Subcutaneous adipose tissue (tissue), 4 donors: ENCODE measurements around the gene ZNF296. TPM values are rescaled to one million over a fixed set of nuclear protein-coding genes. Genes with fewer than 3 reads are reported as not detected.

Experiments
- total RNA-seq, 4 donors: library from RNA; depleted of rRNA; stranded (reverse); fragments of >200 nt; gene quantifications; one replicate each; pipeline ENCODE4 v1.1.0, GENCODE V29; 2016
- TF ChIP-seq, protein P1 (sequence below): fragments of 450-650 bp; IDR thresholded peaks from one replicate; pipeline ENCODE4 v1.5.1; 2016; ENCODE audit warnings: low read depth, mild to moderate bottlenecking, control low read depth, antibody characterized with exemption, moderate library complexity

ZNF296 gene
- total RNA-seq, 4 donors from 2014 or later: 0.51 to 0.88 TPM; not detected in 2

- TF ChIP-seq, protein P1, sequence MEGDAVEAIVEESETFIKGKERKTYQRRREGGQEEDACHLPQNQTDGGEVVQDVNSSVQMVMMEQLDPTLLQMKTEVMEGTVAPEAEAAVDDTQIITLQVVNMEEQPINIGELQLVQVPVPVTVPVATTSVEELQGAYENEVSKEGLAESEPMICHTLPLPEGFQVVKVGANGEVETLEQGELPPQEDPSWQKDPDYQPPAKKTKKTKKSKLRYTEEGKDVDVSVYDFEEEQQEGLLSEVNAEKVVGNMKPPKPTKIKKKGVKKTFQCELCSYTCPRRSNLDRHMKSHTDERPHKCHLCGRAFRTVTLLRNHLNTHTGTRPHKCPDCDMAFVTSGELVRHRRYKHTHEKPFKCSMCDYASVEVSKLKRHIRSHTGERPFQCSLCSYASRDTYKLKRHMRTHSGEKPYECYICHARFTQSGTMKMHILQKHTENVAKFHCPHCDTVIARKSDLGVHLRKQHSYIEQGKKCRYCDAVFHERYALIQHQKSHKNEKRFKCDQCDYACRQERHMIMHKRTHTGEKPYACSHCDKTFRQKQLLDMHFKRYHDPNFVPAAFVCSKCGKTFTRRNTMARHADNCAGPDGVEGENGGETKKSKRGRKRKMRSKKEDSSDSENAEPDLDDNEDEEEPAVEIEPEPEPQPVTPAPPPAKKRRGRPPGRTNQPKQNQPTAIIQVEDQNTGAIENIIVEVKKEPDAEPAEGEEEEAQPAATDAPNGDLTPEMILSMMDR: no peak
Observed at GRCh38 chr19:45037393-45038169, 38.7 kb downstream of the ZNF296 start.

DNA sequence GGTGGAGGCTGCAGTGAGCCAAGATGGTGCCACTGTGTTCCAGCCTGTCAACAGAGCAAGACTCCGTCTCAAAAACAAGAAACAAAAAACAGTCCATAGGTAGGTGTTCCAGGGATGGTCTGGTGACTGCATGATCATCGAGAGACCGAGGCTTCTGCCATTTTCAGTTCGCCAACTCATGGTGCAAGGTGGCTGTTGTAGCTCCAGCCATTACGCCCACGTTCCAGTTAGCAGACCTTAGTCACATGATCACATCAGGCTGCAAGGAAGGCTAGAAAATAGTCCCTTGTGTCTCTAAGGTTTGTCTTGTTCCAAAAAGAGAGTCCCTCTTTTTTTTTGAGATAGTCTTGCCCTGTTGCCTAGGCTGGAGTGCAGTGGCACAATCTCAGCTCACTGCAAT, 40.5 kb downstream of the ZNF296 start:
- TF ChIP-seq, protein P1: no peak

DNA sequence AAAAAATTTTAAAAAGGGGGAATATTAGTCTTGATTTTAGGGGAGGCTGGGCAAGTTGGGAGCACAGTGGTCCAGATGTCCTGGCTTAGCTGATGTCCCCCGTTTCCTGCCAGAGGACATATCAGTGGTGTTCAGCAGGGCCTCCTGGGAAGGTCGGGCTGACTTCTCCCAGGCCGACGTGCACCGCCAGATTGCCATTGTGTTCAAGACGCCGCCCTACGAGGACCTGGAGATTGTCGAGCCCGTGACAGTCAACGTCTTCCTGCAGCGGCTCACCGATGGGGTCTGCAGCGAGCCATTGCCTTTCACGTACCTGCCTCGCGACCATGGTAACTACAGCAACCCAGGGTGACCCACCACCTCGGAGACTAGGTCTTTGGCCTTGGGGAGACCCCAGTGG, 43.9 kb downstream of the ZNF296 start:
- TF ChIP-seq, protein P1: no peak

- TF ChIP-seq, protein P1: no peak
Observed at GRCh38 chr19:45030825-45031224, 45.5 kb downstream of the ZNF296 start.

- TF ChIP-seq, protein P1: no peak
Observed at GRCh38 chr19:45027371-45027770, 48.9 kb downstream of the ZNF296 start.

DNA sequence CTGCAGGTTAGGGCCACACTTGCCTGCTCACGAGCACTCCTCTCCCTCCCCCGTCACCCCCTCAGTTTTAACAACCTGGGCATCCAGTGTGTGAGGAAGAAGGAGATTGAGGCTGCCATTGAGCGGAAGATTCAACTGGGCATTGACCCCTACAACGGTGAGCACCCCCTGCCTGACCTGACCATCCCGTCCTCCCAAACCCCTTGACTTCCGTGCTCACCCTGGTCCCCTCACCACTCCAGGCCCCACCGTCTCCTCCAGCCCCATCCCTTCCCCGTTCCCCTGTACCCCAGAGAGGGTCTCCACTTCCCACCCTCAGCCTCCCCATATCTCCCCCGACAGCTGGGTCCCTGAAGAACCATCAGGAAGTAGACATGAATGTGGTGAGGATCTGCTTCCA, 51.0 kb downstream of the ZNF296 start:
- TF ChIP-seq, protein P1: no peak

- TF ChIP-seq, protein P1: no peak
Observed at GRCh38 chr19:45023048-45023447, 53.2 kb downstream of the ZNF296 start.
